Caki2 (cell line): Measurements from ENCODE around the gene SRSF5. TPM values are rescaled to one million over a fixed set of nuclear protein-coding genes. Genes with fewer than 3 reads are reported as not detected.

ENCODE experiments used
- DNase-seq: peaks from one replicate; pipeline ENCODE4 v3.0.0-alpha.2; 2015; ENCODE audit warnings: low read depth
- in situ Hi-C: cut with HindIII; loops from 2 replicates; pipeline ENCODE4 v1.10.0; 2016; ENCODE audit warnings: low sequenced_read_pairs, low pct_unique_long_range_greater_than_20kb, mixed read lengths
- total RNA-seq: library from RNA; depleted of rRNA; stranded (reverse); fragments of >200 nt; shearing (Covaris generic); gene quantifications from 2 replicates; pipeline ENCODE4 v1.2.3, GENCODE V29; 2014; ENCODE audit warnings: low replicate concordance

The SRSF5 gene
- total RNA-seq, 1 experiment from 2014 or later, result 33.9 TPM

DNA sequence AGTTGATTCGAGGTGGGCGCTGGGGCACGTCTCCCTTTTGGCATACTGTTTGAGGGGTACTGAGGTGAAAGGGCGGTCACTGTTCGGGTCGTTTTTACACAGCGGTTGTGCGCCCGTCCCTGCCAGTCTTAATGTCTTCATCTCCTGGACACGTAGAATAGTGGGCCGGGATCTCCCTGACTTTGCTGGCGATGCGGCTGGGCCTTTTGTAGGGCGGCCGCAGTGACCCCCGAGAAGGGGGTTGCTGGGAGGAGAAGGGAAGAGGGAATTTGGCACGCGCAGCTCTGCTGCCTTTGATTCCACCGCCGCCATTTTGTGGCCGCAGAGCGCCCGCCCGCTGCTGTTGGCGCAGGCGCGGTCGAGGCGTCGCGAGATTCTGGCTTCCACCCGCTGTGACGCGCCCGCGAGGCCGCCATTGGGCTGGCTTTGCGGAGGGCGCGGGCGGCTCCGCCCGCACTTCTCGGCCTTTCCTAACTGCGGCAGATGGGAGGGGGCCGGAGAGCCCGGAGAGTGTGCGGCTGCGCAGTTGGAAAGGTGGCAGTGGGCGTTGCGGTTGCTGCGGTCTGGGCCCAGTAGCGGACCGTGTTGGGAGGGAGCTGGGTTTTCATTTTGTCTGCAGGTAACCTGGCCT lies 542 bp downstream of the SRSF5 start:
- in situ Hi-C loops, result no loop called here
- DNase-seq, result peak; percentile 85

DNA sequence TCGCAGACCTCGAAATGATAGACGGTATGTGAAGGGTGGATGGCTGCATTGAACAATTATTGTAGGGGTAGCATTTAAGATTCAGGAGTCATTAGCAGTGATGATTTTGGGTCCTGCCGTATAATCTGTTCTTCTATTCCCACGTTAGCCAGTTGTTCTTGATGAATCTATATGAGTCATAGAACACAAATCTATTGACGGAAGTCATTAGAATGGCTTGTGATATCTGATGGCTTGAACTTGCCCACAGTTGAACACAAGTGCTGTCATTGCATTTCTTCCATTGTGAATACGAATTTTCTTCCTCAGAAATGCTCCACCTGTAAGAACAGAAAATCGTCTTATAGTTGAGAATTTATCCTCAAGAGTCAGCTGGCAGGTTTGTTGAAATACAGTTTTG lies 1.9 kb downstream of the SRSF5 start:
- DNase-seq, result no peak
- in situ Hi-C loops, result no loop called here

DNA sequence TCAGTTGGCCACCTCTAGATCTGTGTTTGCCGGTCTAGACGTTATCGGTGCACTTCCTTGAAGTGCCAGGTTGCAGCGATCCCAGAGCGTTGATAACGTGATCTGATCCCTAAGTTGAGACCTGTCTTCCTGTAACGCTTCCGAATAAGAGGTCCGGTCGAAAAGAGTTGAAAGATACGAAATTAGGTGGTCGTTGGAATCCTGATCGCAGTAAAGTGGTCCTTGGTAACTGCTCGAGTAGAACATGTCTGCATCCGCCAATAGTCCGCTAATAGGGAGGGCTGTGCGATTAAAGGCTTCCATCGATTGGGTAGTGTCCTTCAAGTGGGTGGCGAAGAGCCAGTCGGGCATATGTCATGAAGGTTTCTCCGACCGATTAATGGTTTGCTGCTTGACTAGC lies 2.7 kb downstream of the SRSF5 start:
- no peak for DNase-seq
- in situ Hi-C loops, result no loop called here

DNA sequence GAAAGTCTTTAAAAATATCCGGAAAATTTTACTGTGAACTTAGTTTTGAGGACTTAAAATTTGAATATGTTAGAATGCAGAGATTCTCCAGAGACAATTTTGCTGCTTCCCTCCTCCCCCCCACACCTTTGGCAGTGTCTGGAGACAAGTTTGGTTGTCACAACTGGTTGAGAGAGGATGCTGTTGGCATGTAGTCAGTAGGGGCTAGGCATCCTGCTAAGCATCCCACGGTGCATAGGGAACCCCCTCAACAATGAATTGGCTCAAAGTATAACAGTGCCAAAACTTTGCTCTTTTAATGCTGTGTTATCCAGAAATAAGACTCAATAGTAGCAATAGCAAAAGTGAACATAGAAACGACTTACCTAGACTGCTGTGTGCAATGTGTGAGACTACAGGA lies 3.6 kb downstream of the SRSF5 start:
- no peak for DNase-seq
- in situ Hi-C loops, result no loop called here

DNA sequence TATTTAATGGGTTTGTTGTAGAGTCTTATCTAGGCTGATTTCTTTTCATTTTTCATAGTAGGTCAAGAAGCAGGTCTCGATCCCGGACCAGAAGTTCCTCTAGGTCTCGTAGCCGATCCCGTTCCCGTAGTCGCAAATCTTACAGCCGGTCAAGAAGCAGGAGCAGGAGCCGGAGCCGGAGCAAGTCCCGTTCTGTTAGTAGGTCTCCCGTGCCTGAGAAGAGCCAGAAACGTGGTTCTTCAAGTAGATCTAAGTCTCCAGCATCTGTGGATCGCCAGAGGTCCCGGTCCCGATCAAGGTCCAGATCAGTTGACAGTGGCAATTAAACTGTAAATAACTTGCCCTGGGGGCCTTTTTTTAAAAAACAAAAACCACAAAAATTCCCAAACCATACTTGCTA lies 4.2 kb downstream of the SRSF5 start:
- DNase-seq, result no peak
- in situ Hi-C loops, result no loop called here

DNA sequence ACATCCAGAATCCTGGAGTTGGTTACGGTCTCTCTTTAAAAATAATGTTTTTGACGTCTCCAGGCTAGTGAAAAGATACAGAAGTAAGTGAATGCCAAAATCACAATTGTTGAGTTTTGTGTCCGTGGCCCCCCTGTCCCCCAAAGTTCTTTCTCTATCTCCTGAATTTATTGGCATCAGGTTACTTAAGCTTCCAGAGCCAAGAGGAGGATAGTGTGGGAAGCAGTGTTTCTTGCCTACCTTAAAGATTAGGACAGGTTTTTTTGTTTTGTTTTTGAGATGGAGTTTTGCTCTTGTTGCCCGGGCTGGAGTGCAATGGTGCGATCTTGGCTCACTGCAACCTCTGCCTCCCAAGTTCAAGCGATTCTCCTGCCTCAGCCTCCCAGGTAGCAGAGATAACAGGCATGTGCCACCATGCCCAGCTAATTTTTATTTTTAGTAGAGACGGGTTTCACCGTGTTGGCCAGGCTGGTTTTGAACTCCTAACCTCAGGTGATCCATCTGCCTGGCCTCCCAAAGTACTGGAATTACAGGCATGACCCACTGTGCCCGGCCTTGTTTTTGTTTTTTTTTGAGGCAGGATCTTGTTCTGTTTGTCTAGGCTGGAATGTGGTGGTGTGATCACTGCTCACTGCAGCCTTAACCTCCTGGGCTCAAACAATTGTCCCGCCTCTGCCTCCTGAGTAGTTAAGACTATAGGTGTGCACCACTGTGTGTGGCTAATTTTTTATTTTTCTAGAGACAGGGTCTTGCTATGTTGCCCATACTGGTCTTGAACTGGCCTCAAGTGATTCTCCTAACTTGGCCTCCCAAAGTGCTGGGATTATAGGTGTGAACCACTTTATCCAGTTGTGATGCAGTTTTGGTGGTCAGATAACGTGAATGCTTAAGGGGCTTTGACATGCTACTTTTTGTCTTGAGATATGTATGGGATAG lies 5.4 kb downstream of the SRSF5 start:
- no peak for DNase-seq
- in situ Hi-C loops, result no loop called here

DNA sequence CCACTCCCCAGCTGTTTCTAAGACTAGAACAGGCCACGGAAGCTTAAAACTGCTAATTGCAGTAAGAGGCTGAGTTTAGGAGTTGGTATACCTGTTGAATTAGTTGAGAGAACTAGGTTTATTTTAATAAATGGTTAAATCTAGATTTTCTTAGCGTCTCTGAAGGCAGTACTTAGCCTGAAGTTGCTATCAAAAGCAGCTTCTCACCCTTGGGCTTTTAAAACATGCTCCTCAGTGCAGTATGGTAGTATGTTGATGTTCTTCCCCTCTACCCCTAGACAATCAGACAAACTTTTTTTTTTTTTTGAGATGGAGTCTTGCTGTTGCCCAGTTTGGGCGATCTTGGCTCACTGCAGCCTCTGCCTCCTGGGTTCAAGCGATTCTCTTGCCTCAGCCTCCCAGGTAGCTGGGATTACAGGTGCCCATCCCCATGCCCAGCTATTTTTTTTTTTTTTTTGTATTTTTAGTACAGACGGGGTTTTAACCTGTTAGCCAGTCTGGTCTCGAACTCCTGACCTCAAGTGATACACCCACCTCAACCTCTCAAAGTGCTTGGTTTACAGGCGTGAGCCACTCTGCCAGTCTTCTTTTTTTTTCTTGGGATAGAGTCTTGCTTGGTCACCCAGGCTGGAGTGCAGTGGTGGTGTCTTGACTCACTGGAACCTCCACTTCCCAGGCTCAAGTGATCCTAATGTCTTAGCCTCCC lies 6.8 kb downstream of the SRSF5 start:
- DNase-seq, result no peak
- in situ Hi-C loops, result no loop called here

DNA sequence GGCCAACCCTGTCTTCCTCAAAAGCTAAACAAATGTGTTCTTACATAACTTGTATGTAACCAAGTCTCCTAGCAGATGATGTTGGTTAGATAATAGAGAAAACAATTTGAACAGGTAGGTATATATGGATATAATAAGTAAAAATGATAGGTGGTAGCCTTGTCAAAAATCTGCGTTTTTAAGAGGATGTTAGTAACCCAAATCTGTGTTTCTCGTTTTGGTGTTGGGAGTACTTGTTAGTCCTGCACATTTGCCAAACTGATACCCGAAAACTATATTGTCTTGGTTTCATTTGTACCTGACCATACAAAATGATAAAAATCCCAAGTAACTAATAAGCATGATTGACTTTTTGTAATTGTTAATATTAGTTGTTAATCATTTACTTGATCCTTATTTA lies 8.1 kb downstream of the SRSF5 start:
- in situ Hi-C loops, result no loop called here
- no peak for DNase-seq

DNA sequence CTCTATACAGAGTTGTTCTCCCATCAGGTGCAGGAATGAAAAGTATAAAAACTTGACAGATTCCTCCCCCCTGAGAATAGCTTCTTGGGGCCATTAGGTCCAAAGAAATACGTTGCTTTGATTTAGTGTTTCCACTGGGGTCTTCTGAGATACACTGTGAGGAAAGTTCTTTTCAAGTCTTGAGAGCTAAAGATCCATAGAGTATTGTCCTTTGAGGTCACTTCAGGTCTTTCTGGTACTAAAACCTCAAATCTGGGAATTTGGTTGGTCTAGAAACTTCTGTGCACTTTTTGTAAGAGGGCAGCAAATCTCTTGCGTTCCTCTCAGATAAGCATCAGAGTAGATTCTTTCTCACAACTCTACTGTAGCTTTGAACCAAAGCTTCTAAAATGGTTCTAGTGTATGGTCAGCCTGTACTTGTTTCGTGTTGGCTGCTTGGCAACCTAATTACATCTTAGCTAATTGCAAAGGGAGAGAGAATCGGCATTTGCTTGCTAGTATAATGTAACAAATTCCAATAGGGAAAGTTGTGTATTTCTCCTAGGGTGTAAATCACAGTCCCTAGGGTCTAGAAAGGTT lies 10.0 kb downstream of the SRSF5 start:
- no peak for DNase-seq
- in situ Hi-C loops, result no loop called here

DNA sequence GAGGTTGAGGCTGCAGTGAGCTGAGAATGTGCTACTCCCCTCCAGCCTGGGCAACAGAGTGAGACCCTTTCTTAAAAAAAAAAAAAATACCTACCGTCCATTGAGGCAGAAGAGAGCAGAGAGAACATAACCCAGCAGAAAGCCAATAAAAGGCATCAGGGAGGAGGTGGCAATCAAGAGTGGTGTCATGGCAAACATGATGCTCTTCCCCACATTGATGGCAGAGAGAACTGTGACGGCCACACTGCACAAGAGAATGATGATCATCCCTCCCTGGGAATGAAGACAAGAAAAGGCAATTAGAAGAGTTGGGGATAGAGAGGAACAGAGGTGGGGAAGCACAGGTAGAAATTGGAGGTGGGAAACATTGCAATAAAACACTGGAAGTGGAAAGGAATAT lies 12.1 kb downstream of the SRSF5 start:
- in situ Hi-C loops, result no loop called here
- no peak for DNase-seq

DNA sequence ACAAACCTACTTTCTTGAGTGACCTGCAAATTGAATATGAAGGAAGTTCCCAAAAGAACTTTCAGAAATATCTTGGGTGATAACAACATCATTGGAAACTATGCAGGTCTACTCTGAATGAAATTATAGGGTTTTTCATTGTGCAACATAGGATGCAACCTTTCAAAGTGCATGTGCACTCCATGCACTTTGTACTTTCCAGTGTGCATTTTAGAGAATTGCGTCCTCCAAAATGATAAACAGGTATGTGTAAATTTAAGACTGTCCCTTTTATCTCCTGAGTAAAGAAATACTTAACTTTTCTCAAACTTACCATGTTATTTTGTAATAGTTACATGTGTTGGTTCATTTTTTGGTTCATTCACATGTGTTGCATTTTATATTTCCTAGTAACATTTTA lies 13.2 kb downstream of the SRSF5 start:
- in situ Hi-C loops, result no loop called here
- DNase-seq, result no peak

DNA sequence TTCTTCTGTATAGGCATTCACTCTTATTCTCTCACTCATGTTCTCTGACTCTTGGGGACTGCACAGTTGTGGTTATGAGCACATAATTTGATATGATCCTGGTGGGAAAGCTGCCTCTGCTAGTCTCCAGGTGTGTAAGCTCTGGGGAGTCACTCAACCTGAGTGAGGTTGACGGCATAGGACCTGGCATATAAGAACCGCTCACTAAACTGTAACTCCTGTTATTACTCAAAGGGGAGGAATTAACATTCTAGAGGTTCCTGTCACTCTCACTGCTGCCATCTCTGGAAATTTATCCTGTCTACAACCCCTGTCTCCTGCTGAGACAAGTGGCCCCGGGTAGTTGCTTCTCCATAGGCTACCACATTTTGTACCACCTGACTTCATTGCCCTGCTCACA lies 14.0 kb downstream of the SRSF5 start:
- DNase-seq, result no peak
- in situ Hi-C loops, result no loop called here

DNA sequence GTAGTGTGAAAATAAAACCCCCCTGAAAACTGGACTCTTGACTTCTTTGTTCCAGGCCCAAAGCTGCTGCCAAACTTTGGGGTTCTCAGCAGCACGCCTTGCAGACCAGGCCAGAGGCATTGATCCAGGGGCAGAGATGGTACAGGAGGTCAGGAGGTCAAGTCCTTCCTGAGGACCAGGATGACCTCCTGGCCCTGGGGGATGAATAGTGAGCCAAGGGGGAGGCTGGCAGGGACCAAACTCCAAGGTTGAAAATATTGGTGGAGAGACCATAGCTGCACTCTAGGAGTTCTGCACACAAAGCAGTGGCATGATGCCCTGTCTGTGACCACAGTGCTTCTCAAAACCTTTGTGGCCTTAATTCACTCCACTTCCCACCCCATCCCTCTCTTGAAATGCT lies 18.0 kb downstream of the SRSF5 start:
- in situ Hi-C loops, result no loop called here
- no peak for DNase-seq

DNA sequence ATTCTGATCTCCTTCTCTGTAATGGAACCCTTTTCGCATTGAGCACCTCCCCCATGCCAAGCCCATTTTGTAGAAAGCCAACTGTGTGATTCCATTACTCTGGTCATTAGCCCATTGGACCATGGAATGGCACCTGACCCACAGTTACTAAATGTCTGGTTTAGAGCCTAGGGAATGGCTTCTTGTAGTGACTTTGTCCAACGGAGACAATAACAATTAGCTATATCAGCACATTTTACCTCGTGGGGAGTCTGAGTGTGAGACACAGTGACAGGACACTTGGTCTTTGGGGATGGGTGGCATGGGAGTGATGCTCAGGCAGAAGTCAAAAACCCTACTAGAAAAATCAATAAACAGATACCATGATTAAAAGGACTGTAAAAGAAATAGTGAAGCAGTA lies 19.7 kb downstream of the SRSF5 start:
- DNase-seq, result no peak

DNA sequence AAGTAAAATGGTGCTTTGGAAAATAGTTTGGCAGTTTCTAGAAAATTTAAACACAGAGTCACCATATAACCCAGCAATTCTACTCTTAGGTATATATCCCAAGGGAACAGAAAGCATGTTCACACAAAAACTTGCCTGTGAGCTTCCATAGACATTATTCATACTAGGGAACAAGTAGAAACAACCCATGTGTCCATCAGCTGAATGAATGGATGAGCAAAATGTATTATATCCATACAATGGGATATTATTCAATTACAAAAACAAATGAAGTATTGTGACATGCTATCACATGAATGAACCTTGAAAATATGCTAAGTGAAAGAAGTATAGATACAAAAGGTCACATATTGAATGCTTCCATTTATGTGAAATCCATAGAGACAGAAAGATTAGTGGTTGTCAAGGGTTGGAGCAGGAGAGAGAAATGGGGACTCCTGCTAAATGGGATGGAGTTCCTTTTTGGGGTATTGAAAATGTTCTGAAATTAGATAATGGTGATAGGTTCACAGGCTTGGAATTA lies 22.2 kb downstream of the SRSF5 start:
- in situ Hi-C loops, result no loop called here
- no peak for DNase-seq

More for the DNA sequence above, 19.7 kb downstream of the SRSF5 start:
- in situ Hi-C loops, result no loop called here

DNA sequence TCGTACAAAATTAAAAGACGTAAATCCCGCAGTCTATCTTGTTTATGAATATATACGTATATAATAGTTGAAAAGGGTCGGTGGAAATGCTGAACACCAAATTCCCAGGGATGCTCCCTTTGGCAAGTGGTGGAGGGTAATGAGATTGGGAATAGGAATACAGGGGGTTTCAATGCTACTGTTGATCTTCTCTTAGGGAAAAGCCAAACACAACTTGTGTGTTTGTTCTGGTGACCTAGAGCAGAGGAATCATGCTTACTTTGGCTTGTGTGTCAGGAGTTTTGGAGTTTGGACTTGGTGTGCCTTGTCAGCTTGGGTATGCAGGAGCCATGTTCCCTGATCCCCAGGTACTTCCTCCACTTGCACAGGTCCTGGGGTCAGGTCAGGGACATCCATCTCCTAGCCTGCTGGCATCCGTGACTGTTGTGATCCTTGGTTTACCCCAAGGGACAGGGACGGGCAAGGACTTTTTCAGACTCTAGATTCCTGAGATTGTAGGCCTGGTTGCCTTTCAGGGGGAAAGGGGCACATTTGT lies 26.0 kb downstream of the SRSF5 start:
- DNase-seq, result no peak
- in situ Hi-C loops, result no loop called here

DNA sequence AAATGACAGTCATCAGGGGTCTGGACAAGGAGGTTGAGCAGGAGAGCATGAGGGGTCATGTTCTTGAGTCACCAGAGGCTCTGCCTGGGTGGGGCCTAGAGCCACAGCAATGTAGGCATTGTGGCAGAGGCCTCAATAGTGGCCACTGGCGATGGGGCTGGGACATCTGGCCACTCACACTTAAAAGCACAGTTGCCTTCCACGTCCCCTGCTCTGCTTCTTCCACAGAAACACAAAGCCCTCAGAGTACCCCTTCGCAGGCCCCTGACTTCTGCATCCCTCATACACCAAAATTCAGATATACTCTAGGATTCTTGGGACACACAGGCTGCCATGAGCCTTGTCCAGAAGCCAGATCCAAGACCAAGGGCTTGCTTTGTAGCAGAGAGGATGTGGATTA lies 27.8 kb downstream of the SRSF5 start:
- DNase-seq, result no peak
- in situ Hi-C loops, result no loop called here

DNA sequence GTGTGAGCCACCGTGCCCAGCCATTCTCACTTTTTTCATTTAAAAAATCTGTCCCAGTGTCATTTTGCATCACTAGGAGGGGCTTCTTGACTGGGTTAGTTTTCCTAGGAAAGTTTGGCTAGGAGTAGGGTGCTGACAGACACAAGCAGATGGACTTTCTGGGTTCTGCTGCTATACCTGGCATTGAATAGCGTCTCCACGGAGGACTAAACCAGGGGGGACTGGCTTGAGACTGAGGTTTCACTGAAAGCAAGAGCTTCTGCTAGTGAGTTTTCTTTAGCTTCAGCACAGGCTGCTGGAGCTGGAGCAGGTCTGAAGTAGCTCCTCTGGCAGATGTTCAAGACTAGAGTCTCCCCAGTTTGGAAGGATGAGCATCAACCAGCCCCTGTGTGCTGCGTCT lies 28.7 kb downstream of the SRSF5 start:
- in situ Hi-C loops, result no loop called here
- DNase-seq, result no peak
